Rectal smooth muscle tissue (tissue), 1 donor: ENCODE data around the gene KREMEN2.

Experiments used
- H3K27ac ChIP-seq: one replicate; pipeline ENCODE4 v1.7.0; 2013; ENCODE audit warnings: low read depth, low read length, inconsistent platforms
- H3K27me3 ChIP-seq: one replicate; pipeline ENCODE4 v1.7.0; 2013; ENCODE audit warnings: low read length; ENCODE audit not compliant: control insufficient read depth, insufficient read depth
- H3K36me3 ChIP-seq: one replicate; pipeline ENCODE4 v1.7.0; 2013; ENCODE audit warnings: low read length; ENCODE audit not compliant: control insufficient read depth, insufficient read depth
- H3K4me1 ChIP-seq: one replicate; pipeline ENCODE4 v1.7.0; 2013; ENCODE audit warnings: low read length; ENCODE audit not compliant: control insufficient read depth, insufficient read depth
- H3K4me3 ChIP-seq: one replicate; pipeline ENCODE4 v1.7.0; 2013; ENCODE audit warnings: low read length
- H3K9ac ChIP-seq: one replicate; pipeline ENCODE4 v1.7.0; 2013; ENCODE audit warnings: low read length

Gene KREMEN2

GRCh38 chr16:2969545-2970521 is 5.8 kb downstream of the KREMEN2 start:
- no peak overlapping the region for H3K27ac ChIP-seq
- no peak overlapping the region for H3K9ac ChIP-seq
- peak overlapping the region; percentile 81 for H3K4me3 ChIP-seq
- H3K4me1 ChIP-seq: peaks cover 2% of the 10 kb centered on the region
- peaks cover 18% of the 10 kb centered on the region for H3K27me3 ChIP-seq
- no peaks in the 10 kb centered on the region for H3K36me3 ChIP-seq

GRCh38 chr16:2970563-2970962 is 6.5 kb downstream of the KREMEN2 start:
- H3K4me3 ChIP-seq: peak overlapping the region; percentile 81
- H3K27me3 ChIP-seq: peaks cover 15% of the 10 kb centered on the region
- H3K27ac ChIP-seq: no peak overlapping the region
- no peak overlapping the region for H3K9ac ChIP-seq
- H3K36me3 ChIP-seq: no peaks in the 10 kb centered on the region
- peaks cover 2% of the 10 kb centered on the region for H3K4me1 ChIP-seq

- H3K27me3 ChIP-seq: peaks cover 9% of the 10 kb centered on the region
- H3K36me3 ChIP-seq: no peaks in the 10 kb centered on the region
- H3K4me3 ChIP-seq: no peak overlapping the region
- H3K4me1 ChIP-seq: peaks cover 2% of the 10 kb centered on the region
- H3K9ac ChIP-seq: no peak overlapping the region
- H3K27ac ChIP-seq: no peak overlapping the region
Measured at GRCh38 chr16:2971134-2971984, 7.3 kb downstream of the KREMEN2 start.

GRCh38 chr16:2971985-2972784 is 8.1 kb downstream of the KREMEN2 start:
- Histone ChIP-seq H3K27ac (no peak overlapping the region), H3K4me3 (no peak overlapping the region), H3K36me3 (no peaks in the 10 kb centered on the region), H3K27me3 (peaks cover 6% of the 10 kb centered on the region), H3K4me1 (peaks cover 2% of the 10 kb centered on the region), H3K9ac (no peak overlapping the region)

- Histone ChIP-seq H3K4me3 (no peak overlapping the region), H3K27ac (no peak overlapping the region), H3K36me3 (no peaks in the 10 kb centered on the region), H3K4me1 (peaks cover 2% of the 10 kb centered on the region), H3K27me3 (peaks cover 4% of the 10 kb centered on the region), H3K9ac (no peak overlapping the region)
Measured at GRCh38 chr16:2973093-2973492, 9.0 kb downstream of the KREMEN2 start.

GRCh38 chr16:2973605-2974318 is 9.7 kb downstream of the KREMEN2 start:
- no peak overlapping the region for H3K9ac ChIP-seq
- H3K36me3 ChIP-seq: no peaks in the 10 kb centered on the region
- no peak overlapping the region for H3K27ac ChIP-seq
- H3K4me3 ChIP-seq: no peak overlapping the region
- peaks cover 4% of the 10 kb centered on the region for H3K27me3 ChIP-seq
- peaks cover 2% of the 10 kb centered on the region for H3K4me1 ChIP-seq

GRCh38 chr16:2974319-2975056 is 10.4 kb downstream of the KREMEN2 start:
- Histone ChIP-seq H3K9ac (no peak overlapping the region), H3K27ac (no peak overlapping the region), H3K4me1 (peaks cover 1% of the 10 kb centered on the region), H3K36me3 (no peaks in the 10 kb centered on the region), H3K27me3 (peaks cover 4% of the 10 kb centered on the region), H3K4me3 (no peak overlapping the region)

- Histone ChIP-seq H3K4me3 (no peak overlapping the region), H3K4me1 (peaks cover 2% of the 10 kb centered on the region), H3K27me3 (peaks cover 3% of the 10 kb centered on the region), H3K27ac (no peak overlapping the region), H3K36me3 (no peaks in the 10 kb centered on the region), H3K9ac (no peak overlapping the region)
Measured at GRCh38 chr16:2975161-2975795, 11.2 kb downstream of the KREMEN2 start.

- H3K27ac ChIP-seq: no peak overlapping the region
- peaks cover 2% of the 10 kb centered on the region for H3K4me1 ChIP-seq
- H3K36me3 ChIP-seq: no peaks in the 10 kb centered on the region
- no peak overlapping the region for H3K9ac ChIP-seq
- no peaks in the 10 kb centered on the region for H3K27me3 ChIP-seq
- no peak overlapping the region for H3K4me3 ChIP-seq
Measured at GRCh38 chr16:2976201-2976600, 12.1 kb downstream of the KREMEN2 start.

- Histone ChIP-seq H3K36me3 (no peaks in the 10 kb centered on the region), H3K9ac (no peak overlapping the region), H3K4me1 (peaks cover 2% of the 10 kb centered on the region)
Measured at GRCh38 chr16:2976673-2977072, 12.6 kb downstream of the KREMEN2 start.

GRCh38 chr16:2977440-2977839 is 13.4 kb downstream of the KREMEN2 start:
- Histone ChIP-seq H3K27ac (no peak overlapping the region), H3K9ac (no peak overlapping the region)

More at GRCh38 chr16:2976673-2977072, 12.6 kb downstream of the KREMEN2 start:
- Histone ChIP-seq H3K27ac (no peak overlapping the region), H3K4me3 (no peak overlapping the region), H3K27me3 (no peaks in the 10 kb centered on the region)

More at GRCh38 chr16:2977440-2977839, 13.4 kb downstream of the KREMEN2 start:
- Histone ChIP-seq H3K36me3 (no peaks in the 10 kb centered on the region), H3K27me3 (no peaks in the 10 kb centered on the region), H3K4me1 (peaks cover 2% of the 10 kb centered on the region), H3K4me3 (no peak overlapping the region)
